Measurements from ENCODE around the gene PLA2G2F.

- TF ChIP-seq CTCF (IDR thresholded peaks at IDR 0.05) = no peak
- no peak for TF ChIP-seq POLR2A (IDR thresholded peaks at IDR 0.05)
These were observed 59.2 kb downstream of the PLA2G2F start for GRCh38 chr1:20198296-20198695.
